Measurements from ENCODE around the gene MEIOC. TPM values are rescaled to one million over a fixed set of nuclear protein-coding genes. Genes with fewer than 3 reads are reported as not detected.
A peak's percentile ranks its signal among the peaks of the same experiment; 100 is the strongest.
"Not testable (repeated sequence)": the region's sequence is repeated elsewhere in the genome, so short reads cannot be mapped to it uniquely, and the experiment has no call there.

Gene MEIOC
- total RNA-seq, 2 donors from 2014 or later: not detected

DNA sequence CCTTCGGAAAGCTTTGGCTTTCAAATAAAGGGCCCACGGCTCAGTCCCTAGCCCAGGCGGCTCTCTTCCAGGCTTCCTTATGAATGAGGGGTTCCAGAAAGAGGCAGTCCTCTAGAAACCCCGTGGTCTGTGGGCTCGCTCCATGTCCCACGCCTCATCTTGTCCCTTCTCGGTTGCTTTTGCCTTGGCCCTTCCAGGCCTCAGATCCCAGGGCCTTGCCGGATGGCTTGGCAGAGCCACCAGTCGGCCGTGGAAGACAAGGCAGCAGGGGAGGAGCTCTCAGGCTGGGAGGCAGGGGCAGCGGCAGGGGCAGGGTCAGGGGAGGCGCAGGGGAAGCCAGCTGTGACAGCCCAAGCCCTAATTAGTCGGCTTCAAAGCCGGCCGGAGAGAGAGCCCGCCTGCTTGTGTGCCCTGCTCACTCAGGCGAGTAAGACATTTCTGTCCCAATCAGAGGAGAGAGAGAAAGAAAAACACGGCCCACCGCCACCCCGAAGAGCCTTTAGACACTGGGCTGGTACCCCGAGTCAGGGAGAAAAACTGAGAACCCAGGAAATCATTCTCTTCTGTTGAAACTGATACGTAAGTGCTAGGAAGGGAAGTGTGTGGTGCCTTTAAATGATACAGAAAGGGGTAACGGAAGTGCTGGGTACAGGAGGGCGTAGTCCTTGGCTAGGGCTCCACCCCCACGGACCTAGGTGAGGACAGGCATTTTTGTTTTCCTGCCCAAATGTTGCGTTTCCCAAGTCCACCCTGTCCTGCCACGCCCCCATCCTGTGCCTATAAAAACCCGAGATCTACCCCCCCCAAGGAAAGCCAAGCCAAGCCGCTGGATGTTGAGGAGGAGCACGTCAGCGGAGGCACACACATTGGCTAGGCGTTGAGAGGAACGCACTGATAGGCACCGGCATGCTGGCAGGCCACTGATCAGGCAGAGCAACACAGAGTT is 27.8 kb upstream of the MEIOC start:
- H3K4me3 ChIP-seq: peak overlapping the region; percentile 4
- peak overlapping the region; percentile 8 to 26 for H3K27ac ChIP-seq
- TF ChIP-seq, protein P1, sequence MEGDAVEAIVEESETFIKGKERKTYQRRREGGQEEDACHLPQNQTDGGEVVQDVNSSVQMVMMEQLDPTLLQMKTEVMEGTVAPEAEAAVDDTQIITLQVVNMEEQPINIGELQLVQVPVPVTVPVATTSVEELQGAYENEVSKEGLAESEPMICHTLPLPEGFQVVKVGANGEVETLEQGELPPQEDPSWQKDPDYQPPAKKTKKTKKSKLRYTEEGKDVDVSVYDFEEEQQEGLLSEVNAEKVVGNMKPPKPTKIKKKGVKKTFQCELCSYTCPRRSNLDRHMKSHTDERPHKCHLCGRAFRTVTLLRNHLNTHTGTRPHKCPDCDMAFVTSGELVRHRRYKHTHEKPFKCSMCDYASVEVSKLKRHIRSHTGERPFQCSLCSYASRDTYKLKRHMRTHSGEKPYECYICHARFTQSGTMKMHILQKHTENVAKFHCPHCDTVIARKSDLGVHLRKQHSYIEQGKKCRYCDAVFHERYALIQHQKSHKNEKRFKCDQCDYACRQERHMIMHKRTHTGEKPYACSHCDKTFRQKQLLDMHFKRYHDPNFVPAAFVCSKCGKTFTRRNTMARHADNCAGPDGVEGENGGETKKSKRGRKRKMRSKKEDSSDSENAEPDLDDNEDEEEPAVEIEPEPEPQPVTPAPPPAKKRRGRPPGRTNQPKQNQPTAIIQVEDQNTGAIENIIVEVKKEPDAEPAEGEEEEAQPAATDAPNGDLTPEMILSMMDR (IDR thresholded peaks at IDR 0.05): no peak

DNA sequence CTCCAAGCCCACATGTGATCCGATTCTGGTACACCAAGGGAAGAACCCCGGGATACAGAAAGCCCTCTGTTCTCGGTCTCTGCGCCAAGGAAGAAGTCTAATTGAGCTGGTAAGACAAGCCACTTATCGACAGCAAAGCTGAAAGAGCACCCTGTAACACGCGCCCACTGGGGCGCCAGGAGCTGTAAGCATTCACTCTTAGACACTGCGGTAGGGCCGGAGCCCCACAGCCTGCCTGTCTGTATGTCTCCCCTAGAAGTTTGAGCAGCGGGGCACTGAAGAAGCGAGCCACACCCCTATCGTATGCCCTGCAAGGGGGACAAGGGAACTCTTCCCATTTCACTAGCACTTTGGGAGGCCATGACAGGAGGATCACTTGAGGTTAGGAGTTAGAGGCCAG is 27.0 kb upstream of the MEIOC start:
- DNase-seq (ENCODE audit: low spot score) (no peak), ATAC-seq (ENCODE audit: insufficient number of reproducible peaks, low FRiP score, low read depth) (no peak)
- Histone ChIP-seq H3K4me1 (ENCODE audit: control insufficient read depth in 1 of 2, low read depth in 2 of 2) (no peaks in the 10 kb centered on the region), H3K27ac (no peak overlapping the region), H3K4me3 (no peak overlapping the region), H3K9me3 (no peaks in the 10 kb centered on the region), H3K27me3 (replicated peaks; ENCODE audit: insufficient read depth) (no peaks in the 10 kb centered on the region), H3K36me3 (no peaks in the 10 kb centered on the region)
- TF ChIP-seq, protein P1 (IDR thresholded peaks at IDR 0.05): no peak

More for the DNA sequence above, 27.8 kb upstream of the MEIOC start:
- Histone ChIP-seq H3K9me3 (no peaks in the 10 kb centered on the region), H3K4me1 (ENCODE audit: control insufficient read depth in 1 of 2, low read depth in 2 of 2) (no peaks in the 10 kb centered on the region), H3K36me3 (no peaks in the 10 kb centered on the region), H3K27me3 (replicated peaks; ENCODE audit: insufficient read depth) (no peaks in the 10 kb centered on the region)
- ATAC-seq (ENCODE audit: insufficient number of reproducible peaks, low FRiP score, low read depth) (no peak), DNase-seq (ENCODE audit: low spot score) (no peak)

DNA sequence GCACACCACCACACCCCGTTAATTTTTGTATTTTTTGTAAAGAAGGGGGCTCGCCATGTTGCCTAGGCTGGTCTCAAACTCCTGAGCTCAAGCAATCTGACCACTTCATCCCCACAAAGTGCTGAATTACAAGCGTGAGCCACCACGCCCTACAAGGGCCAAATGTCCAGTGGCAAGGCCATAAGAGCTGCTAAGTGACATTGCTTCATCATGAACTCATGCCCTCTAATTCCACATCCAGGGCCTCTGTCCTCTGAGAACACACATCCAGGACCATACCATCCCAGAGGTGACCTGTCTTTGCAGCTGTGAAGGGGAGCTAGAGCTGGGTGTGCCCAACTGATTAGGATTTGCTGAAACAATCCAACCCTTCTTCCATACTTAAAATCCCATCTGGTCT is 25.6 kb upstream of the MEIOC start:
- TF ChIP-seq, protein P1 (IDR thresholded peaks at IDR 0.05): no peak
- DNase-seq (ENCODE audit: low spot score) (no peak), ATAC-seq (ENCODE audit: insufficient number of reproducible peaks, low FRiP score, low read depth) (no peak)
- Histone ChIP-seq H3K4me3 (no peak overlapping the region), H3K27me3 (replicated peaks; ENCODE audit: insufficient read depth) (no peaks in the 10 kb centered on the region), H3K27ac (no peak overlapping the region), H3K4me1 (ENCODE audit: control insufficient read depth in 1 of 2, low read depth in 2 of 2) (no peaks in the 10 kb centered on the region), H3K9me3 (no peaks in the 10 kb centered on the region), H3K36me3 (no peaks in the 10 kb centered on the region)

DNA sequence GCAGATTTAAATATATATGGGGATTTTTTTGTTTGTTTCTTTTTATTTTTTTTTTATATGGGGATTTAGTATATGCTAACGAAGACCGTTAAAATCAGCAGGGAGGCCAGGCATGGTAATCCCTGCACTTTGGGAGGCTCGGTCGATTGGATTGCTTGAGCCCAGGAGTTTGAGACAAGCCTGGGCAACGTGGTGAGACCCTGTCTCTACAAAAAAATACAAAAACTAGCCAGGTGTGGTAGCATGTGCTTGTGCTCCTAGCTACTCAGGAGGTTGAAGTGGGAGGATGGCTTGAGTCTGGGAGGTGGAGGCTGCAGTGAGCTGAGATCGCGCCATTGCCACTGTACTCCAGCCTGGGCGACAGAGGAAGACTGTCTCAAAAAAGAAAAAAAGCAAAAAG is 22.3 kb upstream of the MEIOC start:
- no peaks in the 10 kb centered on the region for H3K9me3 ChIP-seq
- ATAC-seq (ENCODE audit: insufficient number of reproducible peaks, low FRiP score, low read depth) (no peak), DNase-seq (ENCODE audit: low spot score) (no peak)
- TF ChIP-seq, protein P1 (IDR thresholded peaks at IDR 0.05): no peak
- no peaks in the 10 kb centered on the region for H3K27me3 ChIP-seq (replicated peaks; ENCODE audit: insufficient read depth)
- H3K4me1 ChIP-seq (ENCODE audit: control insufficient read depth in 1 of 2, low read depth in 2 of 2): no peaks in the 10 kb centered on the region
- H3K36me3 ChIP-seq: no peaks in the 10 kb centered on the region
- H3K4me3 ChIP-seq: no peak overlapping the region
- H3K27ac ChIP-seq: no peak overlapping the region

DNA sequence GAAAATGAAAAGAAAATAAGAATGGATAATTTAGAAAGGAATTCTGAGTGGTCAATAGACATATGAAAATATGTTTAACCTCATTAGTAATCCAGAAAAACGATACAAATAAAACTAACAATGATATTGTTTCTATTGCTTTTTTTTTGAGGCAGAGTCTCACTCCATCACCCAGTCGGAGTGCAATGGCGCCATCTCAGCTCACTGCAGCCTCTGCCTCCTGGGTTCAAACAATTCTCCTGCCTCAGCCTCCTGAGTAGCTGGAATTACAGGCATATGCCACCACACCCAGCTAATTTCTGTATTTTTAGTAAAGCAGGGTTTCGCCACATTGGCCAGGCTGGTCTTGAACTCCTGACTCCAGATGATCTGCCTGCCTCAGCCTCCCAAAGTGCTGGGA is 21.9 kb upstream of the MEIOC start:
- not testable (repeated sequence) for H3K27me3 ChIP-seq (replicated peaks; ENCODE audit: insufficient read depth); H3K27ac ChIP-seq; H3K4me3 ChIP-seq; DNase-seq (ENCODE audit: low spot score); ATAC-seq (ENCODE audit: insufficient number of reproducible peaks, low FRiP score, low read depth); H3K36me3 ChIP-seq; H3K9me3 ChIP-seq; H3K4me1 ChIP-seq (ENCODE audit: control insufficient read depth in 1 of 2, low read depth in 2 of 2)
